Activated CD8-positive, alpha-beta T cell treated with anti-CD3 and anti-CD28 coated beads, Interleukin-2, amount 10 ng/mL, durations not matched to agents 7 days and 5 days (primary cell): ENCODE measurements around the gene UROS. TPM values are rescaled to one million over a fixed set of nuclear protein-coding genes. Genes with fewer than 3 reads are reported as not detected.

Experiments used
- ATAC-seq: fragments of 150-1000 bp; cut with Tn5 transposase; one replicate; pipeline ENCODE4 v1.10.0; 2021; ENCODE audit warnings: moderate library complexity
- CTCF ChIA-PET: fragments of 350-600 bp; sonication (Branson Sonifier 250); formaldehyde crosslinking; loops from one replicate; lab custom pipeline; 2021; ENCODE audit warnings: antibody characterized with exemption; lab: Charles Lee
- POLR2A ChIA-PET: fragments of 350-600 bp; sonication (Branson Sonifier 250); formaldehyde crosslinking; loops from one replicate; lab custom pipeline; 2021; ENCODE audit warnings: antibody characterized with exemption; lab: Charles Lee
- DNase-seq: peaks from one replicate; pipeline ENCODE4 v3.0.0-alpha.2; 2020
- H3K27ac Mint-ChIP-seq: one replicate; pipeline ENCODE4 v1.8.0; 2021; ENCODE audit warnings: mild to moderate bottlenecking, mixed read lengths
- H3K27me3 Mint-ChIP-seq: one replicate; pipeline ENCODE4 v1.8.0; 2021; ENCODE audit warnings: low read depth, mixed read lengths
- H3K36me3 Mint-ChIP-seq: one replicate; pipeline ENCODE4 v1.8.0; 2021; ENCODE audit warnings: low read depth, mixed read lengths
- H3K4me1 Mint-ChIP-seq: one replicate; pipeline ENCODE4 v1.8.0; 2021; ENCODE audit warnings: low read depth, mixed read lengths
- H3K4me3 Mint-ChIP-seq: one replicate; pipeline ENCODE4 v1.8.0; 2021; ENCODE audit warnings: mild to moderate bottlenecking, mixed read lengths
- H3K9me3 Mint-ChIP-seq: one replicate; pipeline ENCODE4 v1.8.0; 2022; ENCODE audit warnings: mixed read lengths; ENCODE audit not compliant: insufficient read depth
- total RNA-seq, 2 experiments: library from RNA; stranded (reverse); gene quantifications; one replicate each; pipeline ENCODE4 v1.2.3, GENCODE V29; 2021

Gene UROS
- total RNA-seq, 2 experiments from 2014 or later: 42.3 to 45.7 TPM

GRCh38 chr10:125824736-125825135, 1.7 kb upstream of the UROS start:
- ChIA-PET CTCF (no interaction called here), POLR2A (interaction anchor here (1.4 kb wide), 1 partner anchor 36 kb away, joined by 3 read pairs; no protein-coding TSS in a partner anchor)
- ATAC-seq (no peak), DNase-seq (no peak)
- H3K9me3 Mint-ChIP-seq: no peaks in the 10 kb centered on the region
- H3K4me3 Mint-ChIP-seq: no peak overlapping the region
- H3K36me3 Mint-ChIP-seq: peaks cover 32% of the 10 kb centered on the region
- H3K4me1 Mint-ChIP-seq: peaks cover 24% of the 10 kb centered on the region
- no peaks in the 10 kb centered on the region for H3K27me3 Mint-ChIP-seq
- no peak overlapping the region for H3K27ac Mint-ChIP-seq

GRCh38 chr10:125823663-125824251, 699 bp upstream of the UROS start:
- Mint-ChIP-seq H3K4me3 (no peak overlapping the region), H3K27me3 (no peaks in the 10 kb centered on the region), H3K9me3 (no peaks in the 10 kb centered on the region), H3K27ac (no peak overlapping the region), H3K36me3 (peaks cover 22% of the 10 kb centered on the region), H3K4me1 (peaks cover 24% of the 10 kb centered on the region)
- DNase-seq (peak; percentile 33), ATAC-seq (peak; percentile 4)
- ChIA-PET CTCF (interaction anchor here (1.2 to 1.3 kb wide), 2 partner anchors 22 to 55 kb away, joined by 3 read pairs; no protein-coding TSS in a partner anchor), POLR2A (interaction anchor here (0.9 to 1.9 kb wide), 5 partner anchors 7 to 104 kb away, joined by 3 to 8 read pairs (median 4); partner anchors contain the start of gene EDRF1)

- Mint-ChIP-seq H3K9me3 (no peaks in the 10 kb centered on the region), H3K27ac (no peak overlapping the region), H3K4me1 (peaks cover 19% of the 10 kb centered on the region), H3K4me3 (no peak overlapping the region), H3K36me3 (peaks cover 4% of the 10 kb centered on the region), H3K27me3 (no peaks in the 10 kb centered on the region)
- ATAC-seq (no peak), DNase-seq (no peak)
- ChIA-PET POLR2A (no interaction called here), CTCF (no interaction called here)
Measured at GRCh38 chr10:125820701-125821100, 2.4 kb downstream of the UROS start.

GRCh38 chr10:125817337-125817946, 5.6 kb downstream of the UROS start:
- no peaks in the 10 kb centered on the region for H3K9me3 Mint-ChIP-seq
- H3K27ac Mint-ChIP-seq: no peak overlapping the region
- POLR2A ChIA-PET: no interaction called here

GRCh38 chr10:125816548-125816947, 6.5 kb downstream of the UROS start:
- Mint-ChIP-seq H3K4me1 (peaks cover 13% of the 10 kb centered on the region), H3K27ac (no peak overlapping the region), H3K36me3 (peaks cover 22% of the 10 kb centered on the region), H3K9me3 (no peaks in the 10 kb centered on the region), H3K4me3 (no peak overlapping the region), H3K27me3 (no peaks in the 10 kb centered on the region)
- no peak for DNase-seq
- ChIA-PET POLR2A (no interaction called here), CTCF (no interaction called here)
- no peak for ATAC-seq

More at GRCh38 chr10:125817337-125817946, 5.6 kb downstream of the UROS start:
- DNase-seq: no peak
- CTCF ChIA-PET: no interaction called here
- Mint-ChIP-seq H3K27me3 (no peaks in the 10 kb centered on the region), H3K36me3 (peaks cover 23% of the 10 kb centered on the region), H3K4me1 (peaks cover 19% of the 10 kb centered on the region), H3K4me3 (no peak overlapping the region)
- no peak for ATAC-seq

- H3K9me3 Mint-ChIP-seq: no peaks in the 10 kb centered on the region
- CTCF ChIA-PET: interaction anchor here (1.2 kb wide), 1 partner anchor 14 kb away, joined by 3 read pairs; no protein-coding TSS in a partner anchor
- H3K27me3 Mint-ChIP-seq: no peaks in the 10 kb centered on the region
- DNase-seq (no peak), ATAC-seq (no peak)
- H3K27ac Mint-ChIP-seq: no peak overlapping the region
- peaks cover 7% of the 10 kb centered on the region for H3K4me1 Mint-ChIP-seq
- no peak overlapping the region for H3K4me3 Mint-ChIP-seq
- POLR2A ChIA-PET: no interaction called here
- peaks cover 24% of the 10 kb centered on the region for H3K36me3 Mint-ChIP-seq
Measured at GRCh38 chr10:125815764-125816163, 7.3 kb downstream of the UROS start.

GRCh38 chr10:125812128-125812750, 10.8 kb downstream of the UROS start:
- ChIA-PET POLR2A (no interaction called here), CTCF (no interaction called here)
- Mint-ChIP-seq H3K9me3 (no peaks in the 10 kb centered on the region), H3K27me3 (no peaks in the 10 kb centered on the region), H3K36me3 (peaks cover 43% of the 10 kb centered on the region), H3K27ac (no peak overlapping the region), H3K4me3 (no peak overlapping the region), H3K4me1 (peaks cover 16% of the 10 kb centered on the region)
- ATAC-seq (no peak), DNase-seq (no peak)

- Mint-ChIP-seq H3K27ac (no peak overlapping the region), H3K4me1 (peaks cover 17% of the 10 kb centered on the region), H3K27me3 (no peaks in the 10 kb centered on the region), H3K36me3 (peaks cover 49% of the 10 kb centered on the region), H3K4me3 (no peak overlapping the region), H3K9me3 (no peaks in the 10 kb centered on the region)
- no peak for ATAC-seq
- CTCF ChIA-PET: no interaction called here
- no peak for DNase-seq
- POLR2A ChIA-PET: no interaction called here
Measured at GRCh38 chr10:125811251-125811650, 11.8 kb downstream of the UROS start.

- DNase-seq: no peak
- ChIA-PET CTCF (interaction anchor here (1.4 kb wide), 1 partner anchor 28 kb away, joined by 3 read pairs; no protein-coding TSS in a partner anchor), POLR2A (no interaction called here)
- Mint-ChIP-seq H3K9me3 (no peaks in the 10 kb centered on the region), H3K4me3 (no peak overlapping the region), H3K27ac (no peak overlapping the region), H3K36me3 (peaks cover 37% of the 10 kb centered on the region), H3K27me3 (no peaks in the 10 kb centered on the region), H3K4me1 (peaks cover 17% of the 10 kb centered on the region)
- no peak for ATAC-seq
Measured at GRCh38 chr10:125808047-125808446, 15.0 kb downstream of the UROS start.

- peaks cover 6% of the 10 kb centered on the region for H3K4me1 Mint-ChIP-seq
- H3K36me3 Mint-ChIP-seq: peaks cover 16% of the 10 kb centered on the region
- H3K27me3 Mint-ChIP-seq: no peaks in the 10 kb centered on the region
- H3K27ac Mint-ChIP-seq: no peak overlapping the region
- ChIA-PET CTCF (interaction anchor here (1.2 kb wide), 1 partner anchor 13 kb away, joined by 3 read pairs; no protein-coding TSS in a partner anchor), POLR2A (no interaction called here)
- no peaks in the 10 kb centered on the region for H3K9me3 Mint-ChIP-seq
- no peak for ATAC-seq
- no peak overlapping the region for H3K4me3 Mint-ChIP-seq
- no peak for DNase-seq
Measured at GRCh38 chr10:125802739-125803138, 20.3 kb downstream of the UROS start.

- no peaks in the 10 kb centered on the region for H3K27me3 Mint-ChIP-seq
- no peak for ATAC-seq
- H3K27ac Mint-ChIP-seq: no peak overlapping the region
- H3K4me3 Mint-ChIP-seq: no peak overlapping the region
- peaks cover under 1% of the 10 kb centered on the region for H3K4me1 Mint-ChIP-seq
- ChIA-PET CTCF (interaction anchor here (1.2 kb wide), 2 partner anchors 13 to 14 kb away, joined by 3 read pairs; no protein-coding TSS in a partner anchor), POLR2A (no interaction called here)
- no peaks in the 10 kb centered on the region for H3K9me3 Mint-ChIP-seq
- no peak for DNase-seq
- H3K36me3 Mint-ChIP-seq: peaks cover 11% of the 10 kb centered on the region
Measured at GRCh38 chr10:125802131-125802530, 20.9 kb downstream of the UROS start.

- no peak overlapping the region for H3K4me3 Mint-ChIP-seq
- H3K9me3 Mint-ChIP-seq: no peaks in the 10 kb centered on the region
- ChIA-PET POLR2A (no interaction called here), CTCF (interaction anchor here (1.0 to 1.2 kb wide), 3 partner anchors 13 to 22 kb away, joined by 3 read pairs; partner anchors contain the start of genes BCCIP and UROS)
- H3K4me1 Mint-ChIP-seq: no peaks in the 10 kb centered on the region
- no peak for DNase-seq
- no peak overlapping the region for H3K27ac Mint-ChIP-seq
- no peaks in the 10 kb centered on the region for H3K27me3 Mint-ChIP-seq
- H3K36me3 Mint-ChIP-seq: peaks cover 6% of the 10 kb centered on the region
- no peak for ATAC-seq
Measured at GRCh38 chr10:125801574-125801973, 21.5 kb downstream of the UROS start.
